ENCODE data around the gene GRIFIN. TPM values are rescaled to one million over a fixed set of nuclear protein-coding genes. Genes with fewer than 3 reads are reported as not detected.
A peak's percentile ranks its signal among the peaks of the same experiment; 100 is the strongest.

The GRIFIN gene
- total RNA-seq, 2 experiments from 2014 or later = not detected

DNA sequence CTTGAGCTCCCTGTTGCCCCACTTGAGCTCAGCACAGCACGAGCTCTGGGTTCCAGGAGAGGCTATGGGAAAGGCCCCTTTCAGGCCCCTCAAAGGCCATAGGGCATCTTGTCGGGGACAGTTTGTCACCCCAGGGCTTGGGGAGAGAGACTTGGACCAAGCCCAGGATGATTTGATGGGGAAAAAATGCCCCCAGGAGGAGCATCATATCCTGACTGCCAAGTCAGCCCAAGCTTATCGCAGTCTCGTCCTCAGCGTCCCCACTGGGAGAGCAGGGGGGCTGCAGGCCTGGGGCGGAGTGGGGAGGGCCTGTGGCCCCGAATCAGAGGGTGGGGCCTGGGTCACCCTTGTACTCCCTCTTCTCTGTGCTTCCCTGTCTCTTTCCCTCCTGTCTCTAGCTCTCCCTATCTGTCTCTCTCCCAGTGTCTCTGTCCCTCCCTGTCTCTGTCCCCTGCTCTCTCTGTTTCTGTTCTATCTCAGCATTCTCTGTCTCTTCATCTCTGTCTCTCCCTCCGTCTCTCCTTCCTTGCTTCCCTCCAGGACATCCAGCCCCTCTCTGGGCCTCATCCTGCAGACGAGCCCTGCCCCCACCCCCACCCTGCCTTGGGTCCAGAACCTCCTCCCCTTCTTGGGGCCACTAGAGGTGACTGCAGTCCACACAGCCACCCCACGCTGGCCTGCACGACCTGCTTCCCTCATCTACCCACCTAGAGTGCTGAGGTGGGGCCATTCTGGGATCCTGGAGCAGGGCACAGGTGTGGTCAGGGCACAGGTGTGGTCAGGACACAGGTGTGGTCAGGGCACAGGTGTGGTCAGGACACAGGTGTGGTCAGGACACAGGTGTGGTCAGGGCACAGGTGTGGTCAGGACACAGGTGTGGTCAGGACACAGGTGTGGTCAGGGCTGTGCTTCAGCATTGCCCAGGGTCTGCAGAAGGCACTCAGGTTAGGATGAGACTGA lies 17.3 kb upstream of the GRIFIN start:
- H3K27ac Mint-ChIP-seq = no peak overlapping the region
- CTCF ChIA-PET = interaction anchor here (1.5 kb wide), 1 partner anchor 43 kb away, joined by 8 read pairs; no protein-coding TSS in a partner anchor
- intact Hi-C loops (cut with micrococcal nuclease) = no loop called here

DNA sequence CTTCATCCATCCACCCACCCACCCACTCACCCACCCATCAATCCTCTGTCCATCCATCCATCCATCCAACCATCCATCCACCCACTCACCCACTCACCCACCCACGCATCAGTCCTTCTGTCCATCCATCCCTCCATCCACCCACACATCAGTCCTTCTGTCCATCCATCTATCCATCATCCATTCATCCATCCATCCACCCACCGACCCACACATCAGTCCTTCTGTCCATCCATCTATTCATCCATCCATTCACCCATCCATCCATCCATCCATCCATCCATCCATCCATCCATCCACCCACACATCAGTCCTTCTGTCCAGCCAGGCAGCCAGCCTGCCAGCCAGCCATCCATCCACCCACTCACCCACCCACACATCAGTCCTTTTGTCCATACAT lies 15.8 kb upstream of the GRIFIN start:
- no peak overlapping the region for H3K27ac Mint-ChIP-seq
- no peaks in the 10 kb centered on the region for H3K4me1 Mint-ChIP-seq (ENCODE audit: low read depth)
- intact Hi-C loops (cut with micrococcal nuclease) = no loop called here
- no peaks in the 10 kb centered on the region for H3K36me3 Mint-ChIP-seq (ENCODE audit: low read depth)
- CTCF ChIA-PET = no interaction called here
- no peak overlapping the region for H3K4me3 Mint-ChIP-seq
- no peak for DNase-seq
- H3K9me3 Mint-ChIP-seq = no peaks in the 10 kb centered on the region
- peaks cover 5% of the 10 kb centered on the region for H3K27me3 Mint-ChIP-seq (ENCODE audit: low read depth)

More for the DNA sequence above, 17.3 kb upstream of the GRIFIN start:
- no peaks in the 10 kb centered on the region for H3K9me3 Mint-ChIP-seq
- H3K27me3 Mint-ChIP-seq (ENCODE audit: low read depth) = peaks cover 5% of the 10 kb centered on the region
- H3K4me1 Mint-ChIP-seq (ENCODE audit: low read depth) = peaks cover 4% of the 10 kb centered on the region
- no peaks in the 10 kb centered on the region for H3K36me3 Mint-ChIP-seq (ENCODE audit: low read depth)
- no peak overlapping the region for H3K4me3 Mint-ChIP-seq
- DNase-seq = no peak

DNA sequence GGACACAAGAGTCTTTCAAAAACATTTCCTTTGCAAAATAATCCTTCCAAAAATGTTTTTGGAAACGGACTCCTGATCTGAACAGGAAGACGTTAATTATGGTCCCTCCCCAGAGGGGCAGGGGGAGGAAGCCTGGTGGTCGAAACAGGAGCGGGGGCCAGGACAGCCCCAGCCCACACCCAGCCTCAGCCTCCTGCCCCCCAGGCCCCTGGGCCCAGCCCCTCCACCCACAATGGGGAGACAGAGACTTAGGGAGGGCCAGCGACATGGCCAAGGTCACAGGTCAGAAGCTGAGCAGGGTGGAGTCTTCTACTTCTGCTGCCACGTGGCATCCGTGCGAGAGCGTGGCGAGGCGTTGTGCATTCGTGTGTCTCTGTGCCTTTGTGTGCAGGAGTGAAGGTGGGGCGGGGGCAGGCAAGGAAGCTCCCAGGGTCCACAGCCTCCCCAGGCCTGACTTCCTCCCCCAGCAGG lies 14.0 kb upstream of the GRIFIN start:
- no peaks in the 10 kb centered on the region for H3K36me3 Mint-ChIP-seq (ENCODE audit: low read depth)
- CTCF ChIA-PET = no interaction called here
- H3K27me3 Mint-ChIP-seq (ENCODE audit: low read depth) = no peaks in the 10 kb centered on the region
- no peak for DNase-seq
- no peaks in the 10 kb centered on the region for H3K4me1 Mint-ChIP-seq (ENCODE audit: low read depth)
- intact Hi-C loops (cut with micrococcal nuclease) = no loop called here
- H3K9me3 Mint-ChIP-seq = no peaks in the 10 kb centered on the region
- no peak overlapping the region for H3K27ac Mint-ChIP-seq
- no peak overlapping the region for H3K4me3 Mint-ChIP-seq

DNA sequence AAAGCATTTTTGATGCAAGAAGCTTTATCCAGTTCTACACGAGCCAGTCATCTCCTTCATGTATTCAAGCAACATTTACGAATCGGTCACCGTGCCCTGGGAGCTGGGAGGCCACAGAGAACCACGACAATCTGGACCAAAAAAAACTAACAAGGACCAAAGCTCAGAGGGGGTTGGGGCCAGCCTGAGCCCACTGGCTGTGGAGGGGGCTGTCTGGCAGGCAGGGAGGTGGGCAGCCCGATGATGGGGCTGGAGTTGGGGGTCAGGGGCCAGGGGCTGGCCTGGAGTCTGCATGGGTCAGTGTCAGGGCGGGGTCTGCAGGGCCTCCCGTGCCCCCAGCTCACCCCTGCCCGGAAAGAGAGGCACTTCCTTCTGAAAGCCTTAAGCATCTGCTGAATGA lies 12.5 kb upstream of the GRIFIN start:
- intact Hi-C loops (cut with micrococcal nuclease) = no loop called here
- Mint-ChIP-seq H3K4me1 (ENCODE audit: low read depth) (no peaks in the 10 kb centered on the region), H3K9me3 (no peaks in the 10 kb centered on the region), H3K27me3 (ENCODE audit: low read depth) (no peaks in the 10 kb centered on the region), H3K36me3 (ENCODE audit: low read depth) (no peaks in the 10 kb centered on the region), H3K27ac (no peak overlapping the region), H3K4me3 (no peak overlapping the region)
- DNase-seq = no peak
- CTCF ChIA-PET = interaction anchor here (1.2 kb wide), 1 partner anchor 20 kb away, joined by 4 read pairs; no protein-coding TSS in a partner anchor

DNA sequence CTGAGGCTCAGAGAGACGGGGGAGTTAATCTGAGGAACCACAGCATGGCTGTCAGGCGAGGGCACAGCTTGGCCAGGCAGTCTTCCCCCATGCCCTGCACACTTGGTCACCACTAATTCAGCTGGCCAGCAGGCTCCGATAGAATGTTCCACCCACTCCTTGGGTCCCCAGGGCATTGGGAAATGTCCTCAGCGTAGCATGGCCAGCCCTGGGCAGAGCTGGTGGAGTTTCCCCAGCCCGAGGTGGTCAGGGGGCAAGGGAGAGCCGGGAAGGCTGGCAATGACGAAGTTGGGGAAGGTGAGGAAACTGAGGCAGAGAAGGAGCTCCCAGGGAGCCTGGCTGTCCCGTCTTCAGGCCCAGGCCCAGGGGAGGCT lies 12.1 kb upstream of the GRIFIN start:
- H3K4me3 Mint-ChIP-seq = no peak overlapping the region
- no peaks in the 10 kb centered on the region for H3K27me3 Mint-ChIP-seq (ENCODE audit: low read depth)
- no peak for DNase-seq
- no peak overlapping the region for H3K27ac Mint-ChIP-seq
- H3K36me3 Mint-ChIP-seq (ENCODE audit: low read depth) = no peaks in the 10 kb centered on the region
- no peaks in the 10 kb centered on the region for H3K4me1 Mint-ChIP-seq (ENCODE audit: low read depth)
- peaks cover under 1% of the 10 kb centered on the region for H3K9me3 Mint-ChIP-seq
- intact Hi-C loops (cut with micrococcal nuclease) = no loop called here
- CTCF ChIA-PET = interaction anchor here (1.2 kb wide), 1 partner anchor 20 kb away, joined by 4 read pairs; no protein-coding TSS in a partner anchor

DNA sequence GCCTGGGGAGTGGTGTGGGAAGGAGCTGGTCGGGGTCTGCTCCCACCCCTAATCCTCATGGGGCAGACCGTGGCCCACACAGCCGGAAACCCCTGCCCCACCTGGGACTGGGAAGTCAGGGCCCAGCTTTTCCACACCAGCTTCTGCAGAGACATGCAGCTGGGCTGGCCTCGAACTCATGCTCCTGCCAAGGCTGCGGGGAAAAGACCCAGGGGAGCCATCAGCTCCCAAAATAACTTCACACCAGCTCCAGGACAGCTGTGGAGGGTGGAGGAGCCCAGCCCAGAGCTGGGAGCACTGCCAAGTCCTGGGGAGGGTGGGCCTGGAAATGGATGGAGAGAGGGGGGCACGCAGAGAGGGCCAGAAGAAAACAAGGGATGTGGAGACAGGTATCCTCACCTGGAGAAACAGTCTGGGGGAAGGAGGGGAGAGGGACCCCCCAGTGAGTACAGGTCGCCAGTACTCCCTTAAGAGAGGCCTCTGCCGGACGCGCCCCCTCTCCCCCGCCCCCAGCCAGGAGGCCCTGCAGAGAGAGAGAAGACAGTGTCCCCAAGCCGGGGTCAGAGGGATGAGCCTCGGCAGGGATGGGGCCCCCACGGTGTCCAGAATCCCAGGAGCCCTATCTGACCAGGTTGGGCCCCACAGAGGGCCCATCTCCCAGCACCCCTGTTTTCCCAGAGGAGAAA lies 11.5 kb upstream of the GRIFIN start:
- Mint-ChIP-seq H3K27me3 (ENCODE audit: low read depth) (no peaks in the 10 kb centered on the region), H3K27ac (no peak overlapping the region), H3K36me3 (ENCODE audit: low read depth) (no peaks in the 10 kb centered on the region), H3K4me1 (ENCODE audit: low read depth) (no peaks in the 10 kb centered on the region), H3K4me3 (no peak overlapping the region), H3K9me3 (peaks cover 6% of the 10 kb centered on the region)
- intact Hi-C loops (cut with micrococcal nuclease) = no loop called here
- no peak for DNase-seq
- CTCF ChIA-PET = no interaction called here

DNA sequence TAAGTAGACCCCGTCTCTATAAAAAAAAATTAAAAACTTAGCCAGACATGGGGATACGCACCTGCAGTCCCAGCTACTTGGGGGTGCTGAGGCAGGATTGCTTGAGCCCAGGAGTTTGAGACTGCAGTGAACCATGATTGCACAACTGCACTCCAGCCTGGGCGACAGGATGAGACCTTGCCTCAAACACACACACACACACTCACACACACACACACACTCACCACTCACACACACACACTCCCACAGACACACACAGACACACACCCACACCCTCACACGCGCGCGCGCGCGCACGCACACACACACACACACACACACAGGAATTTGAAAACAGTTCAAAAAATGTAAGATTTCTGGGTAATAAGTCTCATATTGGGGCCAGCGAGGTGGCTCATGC lies 8.7 kb upstream of the GRIFIN start:
- no peak overlapping the region for H3K4me3 Mint-ChIP-seq
- CTCF ChIA-PET = interaction anchor here (0.7 to 1.7 kb wide), 2 partner anchors 16 to 101 kb away, joined by 5 read pairs; no protein-coding TSS in a partner anchor
- no peak overlapping the region for H3K27ac Mint-ChIP-seq
- H3K4me1 Mint-ChIP-seq (ENCODE audit: low read depth) = no peaks in the 10 kb centered on the region
- no peak for DNase-seq
- peaks cover 8% of the 10 kb centered on the region for H3K9me3 Mint-ChIP-seq
- intact Hi-C loops (cut with micrococcal nuclease) = no loop called here
- no peaks in the 10 kb centered on the region for H3K27me3 Mint-ChIP-seq (ENCODE audit: low read depth)
- H3K36me3 Mint-ChIP-seq (ENCODE audit: low read depth) = no peaks in the 10 kb centered on the region

DNA sequence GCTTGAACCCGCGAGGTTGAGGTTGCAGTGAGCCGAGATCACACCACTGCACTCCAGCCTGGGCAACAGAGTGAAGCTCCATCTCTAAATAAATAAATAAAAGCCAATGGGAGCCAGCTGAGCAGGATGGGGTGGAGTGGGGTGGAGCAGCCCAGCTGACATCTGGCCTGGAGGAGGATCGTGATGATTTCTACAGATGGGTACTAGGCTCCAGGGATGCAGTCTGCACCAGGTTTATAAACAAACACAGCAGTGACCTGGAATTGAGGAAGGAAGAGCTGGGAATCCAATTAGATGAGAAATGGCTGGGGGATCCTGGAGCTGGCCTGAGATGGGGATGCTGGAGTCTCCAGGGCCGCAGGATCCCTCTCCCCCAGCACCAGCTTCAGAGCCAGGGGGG lies 7.3 kb upstream of the GRIFIN start:
- Mint-ChIP-seq H3K27ac (no peak overlapping the region), H3K27me3 (ENCODE audit: low read depth) (no peaks in the 10 kb centered on the region), H3K36me3 (ENCODE audit: low read depth) (no peaks in the 10 kb centered on the region), H3K4me1 (ENCODE audit: low read depth) (no peaks in the 10 kb centered on the region), H3K4me3 (no peak overlapping the region), H3K9me3 (peaks cover 8% of the 10 kb centered on the region)
- CTCF ChIA-PET = interaction anchor here (0.5 to 2.1 kb wide), 5 partner anchors 13 to 78 kb away, joined by 3 to 6 read pairs (median 5); no protein-coding TSS in a partner anchor
- intact Hi-C loops (cut with micrococcal nuclease) = no loop called here
- DNase-seq = no peak

DNA sequence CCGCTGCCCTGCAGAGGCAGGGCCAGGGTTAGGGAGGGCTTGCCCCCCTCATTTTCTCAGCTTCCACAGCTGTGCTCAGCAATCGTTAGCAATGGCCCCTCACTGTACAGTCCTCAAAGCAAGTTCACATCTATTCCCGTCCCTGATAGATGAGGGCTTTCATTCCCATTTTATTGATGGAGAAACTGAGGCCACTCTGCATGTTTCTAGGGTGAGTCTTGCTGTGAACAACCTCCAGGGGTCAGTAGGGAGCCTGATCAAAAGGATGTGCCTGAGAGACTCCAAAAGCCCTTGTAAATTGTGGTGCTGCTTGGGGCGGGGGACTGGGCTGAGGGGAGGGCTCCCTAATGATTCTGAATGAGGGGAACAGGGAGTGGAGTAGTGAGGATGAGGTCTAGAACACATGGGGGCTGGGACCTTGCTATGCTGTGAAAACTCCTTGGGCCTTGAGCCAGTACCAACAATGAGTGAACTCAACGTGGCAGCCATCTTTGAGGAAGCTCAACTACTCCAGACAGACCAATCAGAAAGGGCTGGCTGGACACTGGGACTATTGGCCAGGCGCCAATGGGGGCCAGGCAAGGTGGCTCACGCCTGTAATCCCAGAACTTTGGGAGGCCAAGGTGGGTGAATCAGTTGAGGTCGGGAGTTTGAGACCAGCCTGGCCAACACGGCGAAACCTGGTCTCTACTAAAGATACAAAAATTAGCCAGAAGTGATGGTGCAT lies 6.7 kb upstream of the GRIFIN start:
- no peak overlapping the region for H3K27ac Mint-ChIP-seq
- intact Hi-C loops (cut with micrococcal nuclease) = no loop called here
- no peaks in the 10 kb centered on the region for H3K4me1 Mint-ChIP-seq (ENCODE audit: low read depth)
- no peaks in the 10 kb centered on the region for H3K27me3 Mint-ChIP-seq (ENCODE audit: low read depth)
- CTCF ChIA-PET = interaction anchor here (0.5 to 2.1 kb wide), 5 partner anchors 12 to 79 kb away, joined by 3 to 6 read pairs (median 5); no protein-coding TSS in a partner anchor
- DNase-seq = peak; percentile 22
- H3K4me3 Mint-ChIP-seq = no peak overlapping the region
- peaks cover 8% of the 10 kb centered on the region for H3K9me3 Mint-ChIP-seq
- no peaks in the 10 kb centered on the region for H3K36me3 Mint-ChIP-seq (ENCODE audit: low read depth)

DNA sequence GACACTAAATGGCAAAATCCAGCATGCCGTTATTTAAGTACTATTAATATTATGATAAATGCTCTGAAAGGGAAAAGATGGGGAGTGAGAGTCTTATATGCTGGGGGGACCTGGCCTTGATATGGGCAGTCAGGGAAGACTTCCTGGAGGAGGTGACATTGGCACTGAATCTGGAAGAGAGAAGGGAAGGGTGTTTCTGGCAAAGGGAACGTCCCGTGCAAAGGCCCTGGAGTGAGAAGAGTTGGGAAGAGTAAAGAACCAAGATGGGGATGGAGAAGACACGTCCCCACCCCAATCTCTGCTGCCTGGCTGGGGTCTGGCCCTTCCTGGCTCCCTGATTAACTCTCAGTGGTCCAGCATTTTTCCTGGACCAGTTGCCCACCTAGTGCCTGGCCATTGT lies 5.0 kb upstream of the GRIFIN start:
- Mint-ChIP-seq H3K27ac (no peak overlapping the region), H3K4me1 (ENCODE audit: low read depth) (no peaks in the 10 kb centered on the region), H3K4me3 (no peak overlapping the region), H3K36me3 (ENCODE audit: low read depth) (no peaks in the 10 kb centered on the region), H3K27me3 (ENCODE audit: low read depth) (no peaks in the 10 kb centered on the region), H3K9me3 (peaks cover 8% of the 10 kb centered on the region)
- no peak for DNase-seq
- intact Hi-C loops (cut with micrococcal nuclease) = no loop called here
- CTCF ChIA-PET = no interaction called here

DNA sequence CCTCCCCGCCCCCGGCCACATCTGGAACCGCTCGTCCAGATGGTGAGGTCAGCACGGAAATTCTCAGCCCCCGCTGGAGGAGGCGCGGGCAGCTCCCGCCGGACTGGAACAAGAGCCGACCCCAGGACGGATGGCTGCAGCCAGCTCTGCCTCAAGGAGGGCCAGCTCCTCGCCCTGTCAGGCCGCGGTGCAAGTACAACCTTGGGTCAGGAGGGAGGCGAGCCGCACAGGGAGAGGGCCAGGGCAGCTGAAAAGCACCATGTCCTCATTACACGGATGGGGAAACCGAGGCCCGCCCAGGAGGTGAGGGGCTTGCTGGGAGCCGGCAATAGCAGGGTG lies 3.8 kb upstream of the GRIFIN start:
- no peak overlapping the region for H3K27ac Mint-ChIP-seq
- intact Hi-C loops (cut with micrococcal nuclease) = no loop called here
- no peaks in the 10 kb centered on the region for H3K36me3 Mint-ChIP-seq (ENCODE audit: low read depth)
- CTCF ChIA-PET = interaction anchor here (1.9 kb wide), 1 partner anchor 29 kb away, joined by 6 read pairs; no protein-coding TSS in a partner anchor
- H3K4me3 Mint-ChIP-seq = no peak overlapping the region
- DNase-seq = no peak
- H3K4me1 Mint-ChIP-seq (ENCODE audit: low read depth) = no peaks in the 10 kb centered on the region
- H3K9me3 Mint-ChIP-seq = peaks cover 8% of the 10 kb centered on the region
- H3K27me3 Mint-ChIP-seq (ENCODE audit: low read depth) = no peaks in the 10 kb centered on the region
